ENCODE data around the gene LAMA3.

The LAMA3 gene

GRCh38 chr18:23881778-23882177 is 192.5 kb downstream of the LAMA3 start:
- Histone ChIP-seq H3K18ac (ENCODE audit: low read length) (no peak overlapping the region), H2BK120ac (ENCODE audit: low read depth, low read length) (no peak overlapping the region), H3K36me3 (replicated peaks in 1 of 2; ENCODE audit: control insufficient read depth in 2 of 2, insufficient read depth in 2 of 2, low read length in 2 of 2) (no peaks in the 10 kb centered on the region), H3K4me2 (ENCODE audit: insufficient read depth, low read length, poor library complexity, severe bottlenecking) (no peak overlapping the region), H3K4ac (ENCODE audit: low read length) (no peak overlapping the region), H3K9me3 (replicated peaks in 1 of 2; ENCODE audit: control insufficient read depth in 2 of 2, insufficient read depth in 1 of 2, low read depth in 1 of 2, low read length in 2 of 2) (no peaks in the 10 kb centered on the region), H3K4me3 (ENCODE audit: low read length in 2 of 2) (no peak overlapping the region), H3K9ac (ENCODE audit: low read depth, low read length, poor library complexity) (no peak overlapping the region), H3K27ac (replicated peaks; ENCODE audit: low read length) (no peak overlapping the region), H2AK5ac (ENCODE audit: low read depth, low read length) (peak overlapping the region; percentile 32), H2AFZ (ENCODE audit: low read length) (no peak overlapping the region), H3K14ac (ENCODE audit: low read length) (peak overlapping the region; percentile 33), H4K8ac (ENCODE audit: low read depth, low read length) (no peak overlapping the region), H3K27me3 (ENCODE audit: control insufficient read depth in 3 of 3, insufficient read depth in 3 of 3, low read depth in 1 of 3, low read length in 3 of 3) (peaks cover 0 to 4% (median 0%) of the 10 kb centered on the region in 3 experiments), H2BK15ac (ENCODE audit: low read length) (peak overlapping the region; percentile 31), H3K23ac (ENCODE audit: low read depth, low read length, poor library complexity) (no peak overlapping the region), H2BK12ac (ENCODE audit: low read length) (no peak overlapping the region), H2BK5ac (ENCODE audit: low read length) (no peak overlapping the region), H3K79me1 (ENCODE audit: low read depth, low read length) (no peaks in the 10 kb centered on the region), H3K4me1 (ENCODE audit: control insufficient read depth in 2 of 2, insufficient read depth in 1 of 2, low read depth in 1 of 2, low read length in 2 of 2) (peaks cover 0 to 12% of the 10 kb centered on the region in 2 donors), H4K91ac (ENCODE audit: low read depth, low read length, poor library complexity) (no peak overlapping the region)
- no CpG with 5 or more reads among the region's 8 CpGs for WGBS, 2 donors (ENCODE audit: extremely low coverage in 2 of 2, insufficient read length in 2 of 2, insufficient replicate concordance in 1 of 2)
- DNase-seq (ENCODE audit: low spot score): no peak

- H3K4me1 ChIP-seq (ENCODE audit: control insufficient read depth in 2 of 2, insufficient read depth in 1 of 2, low read depth in 1 of 2, low read length in 2 of 2): peaks cover 0 to 12% of the 10 kb centered on the region in 2 donors
- H4K8ac ChIP-seq (ENCODE audit: low read depth, low read length): no peak overlapping the region
- no peak overlapping the region for H3K4me2 ChIP-seq (ENCODE audit: insufficient read depth, low read length, poor library complexity, severe bottlenecking)
- H3K36me3 ChIP-seq (replicated peaks in 1 of 2; ENCODE audit: control insufficient read depth in 2 of 2, insufficient read depth in 2 of 2, low read length in 2 of 2): no peaks in the 10 kb centered on the region
- H4K91ac ChIP-seq (ENCODE audit: low read depth, low read length, poor library complexity): no peak overlapping the region
- no peak overlapping the region for H2BK12ac ChIP-seq (ENCODE audit: low read length)
- H2AFZ ChIP-seq (ENCODE audit: low read length): peak overlapping the region; percentile 45
- H3K4ac ChIP-seq (ENCODE audit: low read length): no peak overlapping the region
- no peak overlapping the region for H2AK5ac ChIP-seq (ENCODE audit: low read depth, low read length)
- H2BK15ac ChIP-seq (ENCODE audit: low read length): no peak overlapping the region
- no peaks in the 10 kb centered on the region for H3K9me3 ChIP-seq (replicated peaks in 1 of 2; ENCODE audit: control insufficient read depth in 2 of 2, insufficient read depth in 1 of 2, low read depth in 1 of 2, low read length in 2 of 2)
- H3K27ac ChIP-seq (replicated peaks; ENCODE audit: low read length): no peak overlapping the region
- H3K23ac ChIP-seq (ENCODE audit: low read depth, low read length, poor library complexity): no peak overlapping the region
- no peak overlapping the region for H3K18ac ChIP-seq (ENCODE audit: low read length)
- H3K4me3 ChIP-seq (ENCODE audit: low read length in 2 of 2): no peak overlapping the region
- H3K9ac ChIP-seq (ENCODE audit: low read depth, low read length, poor library complexity): no peak overlapping the region
- H3K14ac ChIP-seq (ENCODE audit: low read length): no peak overlapping the region
- WGBS, 2 donors (ENCODE audit: extremely low coverage in 2 of 2, insufficient read length in 2 of 2, insufficient replicate concordance in 1 of 2): no CpG with 5 or more reads among the region's 4 CpGs
- H3K27me3 ChIP-seq (ENCODE audit: control insufficient read depth in 3 of 3, insufficient read depth in 3 of 3, low read depth in 1 of 3, low read length in 3 of 3): peaks cover 0 to 9% (median 0%) of the 10 kb centered on the region in 3 experiments
- H3K79me1 ChIP-seq (ENCODE audit: low read depth, low read length): no peaks in the 10 kb centered on the region
- no peak overlapping the region for H2BK5ac ChIP-seq (ENCODE audit: low read length)
- H2BK120ac ChIP-seq (ENCODE audit: low read depth, low read length): no peak overlapping the region
- DNase-seq (ENCODE audit: low spot score): no peak
Observed at GRCh38 chr18:23882616-23883276, 193.5 kb downstream of the LAMA3 start.

- H3K14ac ChIP-seq (ENCODE audit: low read length): no peak overlapping the region
- H2AK5ac ChIP-seq (ENCODE audit: low read depth, low read length): no peak overlapping the region
- H3K79me1 ChIP-seq (ENCODE audit: low read depth, low read length): no peaks in the 10 kb centered on the region
- peaks cover 0 to 12% of the 10 kb centered on the region in 2 donors for H3K4me1 ChIP-seq (ENCODE audit: control insufficient read depth in 2 of 2, insufficient read depth in 1 of 2, low read depth in 1 of 2, low read length in 2 of 2)
- no peak overlapping the region for H3K4me2 ChIP-seq (ENCODE audit: insufficient read depth, low read length, poor library complexity, severe bottlenecking)
- no peak overlapping the region for H4K8ac ChIP-seq (ENCODE audit: low read depth, low read length)
- H3K4me3 ChIP-seq (ENCODE audit: low read length in 2 of 2): no peak overlapping the region
- H2BK12ac ChIP-seq (ENCODE audit: low read length): no peak overlapping the region
- no peaks in the 10 kb centered on the region for H3K36me3 ChIP-seq (replicated peaks in 1 of 2; ENCODE audit: control insufficient read depth in 2 of 2, insufficient read depth in 2 of 2, low read length in 2 of 2)
- no peak overlapping the region for H2BK120ac ChIP-seq (ENCODE audit: low read depth, low read length)
- H3K23ac ChIP-seq (ENCODE audit: low read depth, low read length, poor library complexity): no peak overlapping the region
- peaks cover 0 to 9% (median 0%) of the 10 kb centered on the region in 3 experiments for H3K27me3 ChIP-seq (ENCODE audit: control insufficient read depth in 3 of 3, insufficient read depth in 3 of 3, low read depth in 1 of 3, low read length in 3 of 3)
- no peak overlapping the region for H3K9ac ChIP-seq (ENCODE audit: low read depth, low read length, poor library complexity)
- no peak overlapping the region for H3K27ac ChIP-seq (replicated peaks; ENCODE audit: low read length)
- H3K18ac ChIP-seq (ENCODE audit: low read length): no peak overlapping the region
- H2AFZ ChIP-seq (ENCODE audit: low read length): peak overlapping the region; percentile 45
- no peak overlapping the region for H2BK15ac ChIP-seq (ENCODE audit: low read length)
- no peak overlapping the region for H2BK5ac ChIP-seq (ENCODE audit: low read length)
- H4K91ac ChIP-seq (ENCODE audit: low read depth, low read length, poor library complexity): no peak overlapping the region
- WGBS, 2 donors (ENCODE audit: extremely low coverage in 2 of 2, insufficient read length in 2 of 2, insufficient replicate concordance in 1 of 2): no CpG with 5 or more reads among the region's 3 CpGs
- H3K4ac ChIP-seq (ENCODE audit: low read length): no peak overlapping the region
- no peak for DNase-seq (ENCODE audit: low spot score)
- H3K9me3 ChIP-seq (replicated peaks in 1 of 2; ENCODE audit: control insufficient read depth in 2 of 2, insufficient read depth in 1 of 2, low read depth in 1 of 2, low read length in 2 of 2): no peaks in the 10 kb centered on the region
Observed at GRCh38 chr18:23883277-23883790, 194.1 kb downstream of the LAMA3 start.

- Histone ChIP-seq H2BK12ac (ENCODE audit: low read length) (no peak overlapping the region), H2BK15ac (ENCODE audit: low read length) (no peak overlapping the region), H3K14ac (ENCODE audit: low read length) (no peak overlapping the region), H2AK5ac (ENCODE audit: low read depth, low read length) (no peak overlapping the region), H3K4me2 (ENCODE audit: insufficient read depth, low read length, poor library complexity, severe bottlenecking) (no peak overlapping the region), H4K8ac (ENCODE audit: low read depth, low read length) (no peak overlapping the region), H3K36me3 (replicated peaks in 1 of 2; ENCODE audit: control insufficient read depth in 2 of 2, insufficient read depth in 2 of 2, low read length in 2 of 2) (no peaks in the 10 kb centered on the region), H3K18ac (ENCODE audit: low read length) (no peak overlapping the region), H3K4ac (ENCODE audit: low read length) (no peak overlapping the region), H3K79me1 (ENCODE audit: low read depth, low read length) (no peaks in the 10 kb centered on the region), H2BK120ac (ENCODE audit: low read depth, low read length) (no peak overlapping the region), H3K9ac (ENCODE audit: low read depth, low read length, poor library complexity) (peak overlapping the region; percentile 50), H3K23ac (ENCODE audit: low read depth, low read length, poor library complexity) (no peak overlapping the region), H2BK5ac (ENCODE audit: low read length) (no peak overlapping the region), H3K4me3 (ENCODE audit: low read length in 2 of 2) (no peak overlapping the region), H4K91ac (ENCODE audit: low read depth, low read length, poor library complexity) (no peak overlapping the region), H3K27ac (replicated peaks; ENCODE audit: low read length) (no peak overlapping the region), H3K4me1 (ENCODE audit: control insufficient read depth in 2 of 2, insufficient read depth in 1 of 2, low read depth in 1 of 2, low read length in 2 of 2) (peaks cover 0 to 8% of the 10 kb centered on the region in 2 donors), H3K27me3 (ENCODE audit: control insufficient read depth in 3 of 3, insufficient read depth in 3 of 3, low read depth in 1 of 3, low read length in 3 of 3) (peaks cover 0 to 6% (median 0%) of the 10 kb centered on the region in 3 experiments), H3K9me3 (replicated peaks in 1 of 2; ENCODE audit: control insufficient read depth in 2 of 2, insufficient read depth in 1 of 2, low read depth in 1 of 2, low read length in 2 of 2) (no peaks in the 10 kb centered on the region), H2AFZ (ENCODE audit: low read length) (no peak overlapping the region)
- no peak for DNase-seq (ENCODE audit: low spot score)
- WGBS, 2 donors (ENCODE audit: extremely low coverage in 2 of 2, insufficient read length in 2 of 2, insufficient replicate concordance in 1 of 2): 100% methylated on average over 2 of the region's 13 CpGs; no CpG with 5 or more reads in 1 of the 2 donors
Observed at GRCh38 chr18:23884681-23885375, 195.6 kb downstream of the LAMA3 start.

All from neuronal stem cell (in vitro differentiated cells).